Parathyroid adenoma (tissue), 2 donors: Measurements from ENCODE around the gene USP13.

Source experiments
- H2AFZ ChIP-seq: fragments of 300-600 bp; sonication (generic); one replicate; pipeline ENCODE4 v1.7.0; 2017; ENCODE audit warnings: antibody characterized with exemption, mild to moderate bottlenecking
- H3K27ac ChIP-seq: fragments of 300-600 bp; sonication (generic); one replicate; pipeline ENCODE4 v1.7.0; 2017
- H3K27me3 ChIP-seq: fragments of 300-600 bp; sonication (generic); one replicate; pipeline ENCODE4 v1.7.0; 2017; ENCODE audit warnings: low read length; ENCODE audit not compliant: control insufficient read depth, insufficient read depth
- H3K36me3 ChIP-seq: fragments of 300-600 bp; sonication (generic); one replicate; pipeline ENCODE4 v1.7.0; 2017; ENCODE audit warnings: low read length; ENCODE audit not compliant: control insufficient read depth, insufficient read depth
- H3K4me1 ChIP-seq: fragments of 300-600 bp; sonication (generic); one replicate; pipeline ENCODE4 v1.7.0; 2017; ENCODE audit warnings: control low read depth
- H3K4me2 ChIP-seq: fragments of 300-600 bp; sonication (generic); one replicate; pipeline ENCODE4 v1.7.0; 2017; ENCODE audit warnings: low read length
- H3K4me3 ChIP-seq: fragments of 300-600 bp; sonication (generic); one replicate; pipeline ENCODE4 v1.7.0; 2017; ENCODE audit warnings: low read depth, low read length
- H3K79me2 ChIP-seq: fragments of 300-600 bp; sonication (generic); one replicate; pipeline ENCODE4 v1.7.0; 2017; ENCODE audit warnings: control low read depth
- H3K9ac ChIP-seq: fragments of 300-600 bp; sonication (generic); one replicate; pipeline ENCODE4 v1.7.0; 2017; ENCODE audit warnings: mild to moderate bottlenecking
- H3K9me3 ChIP-seq: fragments of 300-600 bp; sonication (generic); one replicate; pipeline ENCODE4 v1.7.0; 2017; ENCODE audit warnings: low read length; ENCODE audit not compliant: control insufficient read depth
- CTCF ChIP-seq: fragments of 300-600 bp; sonication (generic); IDR thresholded peaks from one replicate; pipeline ENCODE4 v1.7.0; 2017; ENCODE audit warnings: antibody characterized with exemption, mild to moderate bottlenecking
- donor health status: primary hyperparathyroidism.

USP13 gene

GRCh38 chr3:179606534-179607085 is 46.2 kb upstream of the USP13 start:
- H2AFZ ChIP-seq, result no peak overlapping the region
- H3K4me1 ChIP-seq, result no peaks in the 10 kb centered on the region
- no peak overlapping the region for H3K4me3 ChIP-seq
- H3K27ac ChIP-seq, result no peak overlapping the region
- no peak overlapping the region for H3K9ac ChIP-seq
- no peaks in the 10 kb centered on the region for H3K36me3 ChIP-seq
- H3K79me2 ChIP-seq, result peaks cover 47% of the 10 kb centered on the region
- no peaks in the 10 kb centered on the region for H3K27me3 ChIP-seq
- TF ChIP-seq CTCF, result no peak
- no peak overlapping the region for H3K4me2 ChIP-seq
- H3K9me3 ChIP-seq, result no peaks in the 10 kb centered on the region

- Histone ChIP-seq H3K4me1 (no peaks in the 10 kb centered on the region), H2AFZ (no peak overlapping the region), H3K36me3 (no peaks in the 10 kb centered on the region), H3K9ac (no peak overlapping the region), H3K27ac (no peak overlapping the region), H3K4me2 (no peak overlapping the region), H3K27me3 (no peaks in the 10 kb centered on the region), H3K79me2 (peaks cover 57% of the 10 kb centered on the region), H3K4me3 (no peak overlapping the region), H3K9me3 (no peaks in the 10 kb centered on the region)
- TF ChIP-seq CTCF, result no peak
These were observed 43.7 kb upstream of the USP13 start for GRCh38 chr3:179608931-179609720.

GRCh38 chr3:179610066-179610465 is 42.8 kb upstream of the USP13 start:
- H2AFZ ChIP-seq, result no peak overlapping the region
- no peaks in the 10 kb centered on the region for H3K4me1 ChIP-seq
- no peaks in the 10 kb centered on the region for H3K36me3 ChIP-seq
- no peak overlapping the region for H3K9ac ChIP-seq
- no peaks in the 10 kb centered on the region for H3K9me3 ChIP-seq
- H3K27me3 ChIP-seq, result no peaks in the 10 kb centered on the region
- no peak overlapping the region for H3K27ac ChIP-seq
- peaks cover 55% of the 10 kb centered on the region for H3K79me2 ChIP-seq
- H3K4me2 ChIP-seq, result no peak overlapping the region
- no peak for TF ChIP-seq CTCF
- no peak overlapping the region for H3K4me3 ChIP-seq

GRCh38 chr3:179613807-179614206 is 39.0 kb upstream of the USP13 start:
- Histone ChIP-seq H3K9me3 (no peaks in the 10 kb centered on the region), H3K4me1 (no peaks in the 10 kb centered on the region), H3K27ac (no peak overlapping the region), H3K9ac (no peak overlapping the region), H3K4me3 (no peak overlapping the region), H3K4me2 (no peak overlapping the region), H2AFZ (no peak overlapping the region), H3K79me2 (peaks cover 40% of the 10 kb centered on the region), H3K27me3 (no peaks in the 10 kb centered on the region), H3K36me3 (no peaks in the 10 kb centered on the region)
- TF ChIP-seq CTCF, result no peak
